B cell (primary cell): ENCODE results near the gene RGCC. TPM values are rescaled to one million over a fixed set of nuclear protein-coding genes. Genes with fewer than 3 reads are reported as not detected.

ENCODE experiments used
- ATAC-seq: fragments of 200-7000 bp; cut with Tn5 transposase; one replicate; pipeline ENCODE4 v1.10.0; 2021; ENCODE audit warnings: low read depth, mild to moderate bottlenecking, moderate number of reproducible peaks, moderate library complexity
- CTCF ChIA-PET: fragments of 350-600 bp; sonication (Branson Sonifier 250); formaldehyde crosslinking; loops from one replicate; lab custom pipeline; 2021; ENCODE audit warnings: antibody characterized with exemption, inconsistent platforms; lab: Charles Lee
- POLR2A ChIA-PET: fragments of 350-600 bp; sonication (Branson Sonifier 250); formaldehyde crosslinking; loops from one replicate; lab custom pipeline; 2021; ENCODE audit warnings: antibody characterized with exemption; lab: Charles Lee
- DNase-seq: peaks from one replicate; pipeline ENCODE4 v3.0.0; 2013
- H2AFZ ChIP-seq: 2 replicates; pipeline ENCODE4 v1.6.1; 2012; ENCODE audit warnings: mild to moderate bottlenecking, low read depth, low read length; ENCODE audit not compliant: insufficient read depth, poor library complexity, severe bottlenecking
- H3K27ac ChIP-seq, 2 donors: 1 replicate in 1 of 2; 2 replicates in 1 of 2; pipeline ENCODE4 v1.5.1; 2012 to 2013; ENCODE audit warnings: low read length in 2 of 2, mild to moderate bottlenecking in 2 of 2, moderate library complexity in 1 of 2
- H3K27me3 ChIP-seq, 4 experiments: fragments of 200-600 bp in 1 of 4; sonication (generic) in 1 of 4; replicated peaks in 1 of 4; 1 replicate in 2 of 4; 2 replicates in 2 of 4; pipeline versions ENCODE4 v1.6.1 to v1.7.0; 2013 to 2016; ENCODE audit warnings: low read length in 3 of 4, mild to moderate bottlenecking in 2 of 4, mixed read lengths in 1 of 4, moderate library complexity in 1 of 4; ENCODE audit not compliant: insufficient read depth in 4 of 4, control insufficient read depth in 3 of 4; ENCODE audit errors: control extremely low read depth in 1 of 4
- H3K36me3 ChIP-seq, 2 experiments: replicated peaks in 1 of 2; 1 replicate in 1 of 2; 2 replicates in 1 of 2; pipeline versions ENCODE4 v1.6.1 to v1.7.1; 2013; ENCODE audit warnings: low read length in 1 of 2; ENCODE audit not compliant: insufficient read depth in 2 of 2, control insufficient read depth in 1 of 2; ENCODE audit errors: control extremely low read depth in 1 of 2, extremely low read depth in 1 of 2
- H3K4me1 ChIP-seq, 2 donors: fragments of 200-600 bp in 1 of 2; sonication (generic) in 1 of 2; 1 replicate in 1 of 2; 2 replicates in 1 of 2; pipeline versions ENCODE4 v1.5.1 to v1.6.1; 2013 to 2017; ENCODE audit warnings: low read length in 2 of 2; ENCODE audit not compliant: control insufficient read depth in 2 of 2, insufficient read depth in 2 of 2
- H3K4me2 ChIP-seq: replicated peaks from 2 replicates; pipeline ENCODE3; 2012; ENCODE audit warnings: mild to moderate bottlenecking, low read depth, low read length; ENCODE audit not compliant: poor library complexity, severe bottlenecking
- H3K4me3 ChIP-seq, 5 experiments: fragments of 200-600 bp in 1 of 5; sonication (generic) in 1 of 5; 1 replicate in 3 of 5; 2 replicates in 2 of 5; pipeline versions ENCODE4 v1.5.1 to v1.7.0; 2011 to 2016; ENCODE audit warnings: low read length in 4 of 5, mild to moderate bottlenecking in 4 of 5, low read depth in 2 of 5, control low read depth in 1 of 5, moderate library complexity in 1 of 5; ENCODE audit not compliant: insufficient read depth in 1 of 5; ENCODE audit errors: control extremely low read depth in 1 of 5, extremely low read depth in 1 of 5
- H3K79me2 ChIP-seq: fragments of 200-600 bp; sonication (generic); one replicate; pipeline ENCODE4 v1.6.0; 2016; ENCODE audit warnings: low read length; ENCODE audit not compliant: control insufficient read depth, insufficient read depth
- H3K9ac ChIP-seq: fragments of 200-600 bp; sonication (generic); 2 replicates; pipeline ENCODE4 v1.6.1; 2017; ENCODE audit warnings: mild to moderate bottlenecking, low read length, moderate library complexity
- H3K9me3 ChIP-seq, 3 donors: one replicate each; pipeline versions ENCODE4 v1.6.1 to v1.7.1; 2013; ENCODE audit warnings: low read length in 2 of 3; ENCODE audit not compliant: control insufficient read depth in 2 of 3, insufficient read depth in 1 of 3; ENCODE audit errors: control extremely low read depth in 1 of 3
- H4K20me1 ChIP-seq: 2 replicates; pipeline ENCODE4 v1.6.0; 2012; ENCODE audit warnings: mild to moderate bottlenecking, low read length; ENCODE audit not compliant: insufficient read depth, control insufficient read depth, poor library complexity, severe bottlenecking
- H3K27ac Mint-ChIP-seq: one replicate; pipeline ENCODE4 v1.8.0; 2021; ENCODE audit warnings: mixed read lengths
- H3K27me3 Mint-ChIP-seq: one replicate; pipeline ENCODE4 v1.8.0; 2021; ENCODE audit warnings: mixed read lengths
- H3K4me1 Mint-ChIP-seq: one replicate; pipeline ENCODE4 v1.8.0; 2021; ENCODE audit warnings: mixed read lengths
- H3K4me3 Mint-ChIP-seq: one replicate; pipeline ENCODE4 v1.8.0; 2021; ENCODE audit warnings: mixed read lengths
- H3K9me3 Mint-ChIP-seq: one replicate; pipeline ENCODE4 v1.8.0; 2022; ENCODE audit warnings: mixed read lengths; ENCODE audit not compliant: insufficient read depth
- CTCF ChIP-seq: fragments of 200-600 bp; IDR thresholded peaks from one replicate; pipeline ENCODE4 v1.8.0; 2022; ENCODE audit warnings: antibody characterized with exemption, mild to moderate bottlenecking
- EZH2 ChIP-seq: IDR thresholded peaks from 2 replicates; pipeline ENCODE4 v1.6.1; 2012; ENCODE audit warnings: borderline replicate concordance, low read depth, mild to moderate bottlenecking, moderate library complexity, low read length; ENCODE audit not compliant: insufficient read depth, poor library complexity, severe bottlenecking
- WGBS: methylation state at CpG from one replicate; pipeline ENCODE4 v1.1.5; 2013; ENCODE audit warnings: missing lambda C conversion rate; ENCODE audit not compliant: insufficient coverage; 5-methylcytosine and 5-hydroxymethylcytosine counted together
- intact Hi-C: fragments of 100-400 bp; cut with micrococcal nuclease; formaldehyde crosslinking; loops from one replicate; pipeline ENCODE4 v1.10.0; 2022
- polyA plus RNA-seq: library from polyadenylated mRNA; depleted of rRNA; stranded (reverse); fragments of >200 nt; gene quantifications from 2 replicates; pipeline ENCODE4 v1.2.3, GENCODE V29; 2012
- total RNA-seq, 2 donors: library from RNA; stranded (reverse); fragments of 120-200 nt in 1 of 2; gene quantifications; 1 replicate in 1 of 2; 2 replicates in 1 of 2; pipeline versions ENCODE4 v1.2.3 to v1.2.4, GENCODE V29; 2013 to 2022

Gene RGCC
- total and polyA plus RNA-seq, 2 donors (not counting 1 experiment from before 2014, with no cell fraction given) = 8.0 to 16.0 TPM

DNA sequence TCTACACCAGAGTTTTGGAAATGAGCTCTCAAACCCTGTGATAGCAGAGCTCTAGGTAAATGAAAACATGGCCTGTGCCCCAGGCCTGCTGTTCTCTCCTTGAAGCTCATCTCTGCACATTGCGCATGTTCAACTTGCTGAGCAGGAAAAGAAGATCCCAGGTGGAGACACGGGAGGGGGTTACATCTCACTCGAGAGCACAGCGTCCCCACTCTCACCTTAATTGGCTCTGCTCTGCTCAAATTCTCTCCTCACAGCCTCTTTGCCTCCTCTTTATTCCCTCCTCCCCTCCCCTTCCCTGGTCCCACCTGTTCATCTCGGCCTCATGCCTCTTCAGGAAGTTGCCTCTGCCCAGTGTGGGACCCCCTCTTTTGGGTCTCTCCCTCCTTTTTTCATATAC is 44.7 kb downstream of the RGCC start:
- Histone ChIP-seq H4K20me1 (no peaks in the 10 kb centered on the region), H3K27me3 (no peaks in the 10 kb centered on the region), H3K27ac (no peak overlapping the region), H3K4me3 (no peak overlapping the region), H3K9ac (no peak overlapping the region), H2AFZ (no peak overlapping the region), H3K4me1 (peaks cover 44 to 45% of the 10 kb centered on the region in 2 donors), H3K9me3 (peaks cover 0 to 8% (median 4%) of the 10 kb centered on the region in 3 donors), H3K4me2 (peak overlapping the region; percentile 39), H3K79me2 (no peaks in the 10 kb centered on the region), H3K36me3 (no peaks in the 10 kb centered on the region)
- H3K4me3 Mint-ChIP-seq = peak overlapping the region; percentile 68
- ATAC-seq = no peak
- H3K4me1 Mint-ChIP-seq = peaks cover 53% of the 10 kb centered on the region
- no peaks in the 10 kb centered on the region for H3K27me3 Mint-ChIP-seq
- POLR2A ChIA-PET = interaction anchor here (0.7 kb wide), 1 partner anchor 142 kb away, joined by 3 read pairs; no protein-coding TSS in a partner anchor
- intact Hi-C loops = no loop called here
- CTCF ChIA-PET = interaction anchor here (1.0 to 1.9 kb wide), 2 partner anchors 9 to 43 kb away, joined by 3 to 4 read pairs; no protein-coding TSS in a partner anchor
- H3K9me3 Mint-ChIP-seq = peaks cover 10% of the 10 kb centered on the region
- H3K27ac Mint-ChIP-seq = peak overlapping the region; percentile 23
- WGBS = 84% methylated on average over 4 of the region's 5 CpGs
- TF ChIP-seq EZH2 (no peak), CTCF (no peak)
- DNase-seq = no peak

GRCh38 chr13:41502673-41503072 is 45.3 kb downstream of the RGCC start:
- Histone ChIP-seq H3K36me3 (no peaks in the 10 kb centered on the region), H3K9me3 (peaks cover 0 to 8% (median 4%) of the 10 kb centered on the region in 3 donors), H2AFZ (no peak overlapping the region), H3K27me3 (no peaks in the 10 kb centered on the region), H3K27ac (no peak overlapping the region), H3K9ac (no peak overlapping the region), H3K4me3 (no peak overlapping the region), H3K4me2 (peak overlapping the region; percentile 39), H4K20me1 (no peaks in the 10 kb centered on the region), H3K4me1 (peaks cover 44 to 45% of the 10 kb centered on the region in 2 donors), H3K79me2 (no peaks in the 10 kb centered on the region)
- peak overlapping the region; percentile 68 for H3K4me3 Mint-ChIP-seq
- POLR2A ChIA-PET = interaction anchor here (1.1 kb wide), 1 partner anchor 11 kb away, joined by 3 read pairs; no protein-coding TSS in a partner anchor
- ATAC-seq = peak; percentile 67
- peak; percentile 69 for DNase-seq
- no peaks in the 10 kb centered on the region for H3K27me3 Mint-ChIP-seq
- intact Hi-C loops = loop anchor here (1.0 kb wide), 1 partner anchor 9 kb away; no protein-coding TSS in a partner anchor
- CTCF ChIA-PET = interaction anchor here (0.7 kb wide), 1 partner anchor 16 kb away, joined by 3 read pairs; no protein-coding TSS in a partner anchor
- H3K27ac Mint-ChIP-seq = no peak overlapping the region
- no peak for TF ChIP-seq EZH2
- TF ChIP-seq CTCF = no peak
- peaks cover 10% of the 10 kb centered on the region for H3K9me3 Mint-ChIP-seq
- 0% methylated on average over 2 of the region's 9 CpGs for WGBS
- peaks cover 50% of the 10 kb centered on the region for H3K4me1 Mint-ChIP-seq
